HTR-8/SVneo (cell line): ENCODE measurements around the gene IGSF23.
"Not testable (repeated sequence)": the region's sequence is repeated elsewhere in the genome, so short reads cannot be mapped to it uniquely, and the experiment has no call there.

Source experiments
- DNase-seq: peaks from one replicate; pipeline ENCODE4 v3.0.0; 2011; ENCODE audit warnings: low spot score, mixed read lengths; ENCODE audit not compliant: insufficient read length
- FAIRE-seq: peaks from 2 replicates; lab custom pipeline; 2011; peaks lifted over from hg19 to GRCh38; lab: Jason Lieb, UNC

The IGSF23 gene

DNA sequence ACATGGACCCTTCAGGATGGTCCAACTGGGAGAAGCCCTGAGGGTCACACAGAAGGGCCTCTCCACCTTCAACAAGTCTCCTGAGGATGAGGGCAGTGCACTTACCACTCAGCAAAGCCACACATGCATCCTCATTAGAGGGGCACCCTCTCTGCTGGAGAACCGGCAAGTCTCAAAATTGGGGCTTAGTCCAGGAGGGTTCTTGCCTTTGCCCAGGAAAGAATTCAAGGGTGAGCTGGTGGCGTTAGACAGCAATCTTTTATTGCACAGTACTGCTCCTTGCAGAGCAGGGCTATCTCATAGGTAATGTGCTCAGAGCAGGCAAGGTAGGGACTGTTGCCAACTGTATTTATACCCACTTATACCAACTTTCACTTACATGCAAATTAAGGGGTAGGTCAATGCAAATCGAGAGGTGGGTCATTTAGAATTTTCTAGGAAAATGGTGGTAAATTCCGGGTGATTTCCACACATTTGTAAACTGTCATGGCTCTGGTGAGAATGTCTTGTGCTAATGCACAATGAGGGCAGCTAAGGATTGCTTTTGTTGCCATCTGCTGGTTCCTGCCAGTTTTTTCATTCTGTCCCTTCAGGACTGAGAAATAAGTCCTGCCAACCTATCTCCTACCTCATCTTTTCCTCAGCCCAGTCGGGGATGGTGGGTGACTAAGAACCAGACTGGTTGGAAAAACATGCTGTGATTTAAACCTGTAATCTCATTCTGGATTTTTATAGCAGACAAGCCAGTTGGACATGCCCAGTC lies 27.8 kb upstream of the IGSF23 start:
- FAIRE-seq (no peak), DNase-seq (no peak)

DNA sequence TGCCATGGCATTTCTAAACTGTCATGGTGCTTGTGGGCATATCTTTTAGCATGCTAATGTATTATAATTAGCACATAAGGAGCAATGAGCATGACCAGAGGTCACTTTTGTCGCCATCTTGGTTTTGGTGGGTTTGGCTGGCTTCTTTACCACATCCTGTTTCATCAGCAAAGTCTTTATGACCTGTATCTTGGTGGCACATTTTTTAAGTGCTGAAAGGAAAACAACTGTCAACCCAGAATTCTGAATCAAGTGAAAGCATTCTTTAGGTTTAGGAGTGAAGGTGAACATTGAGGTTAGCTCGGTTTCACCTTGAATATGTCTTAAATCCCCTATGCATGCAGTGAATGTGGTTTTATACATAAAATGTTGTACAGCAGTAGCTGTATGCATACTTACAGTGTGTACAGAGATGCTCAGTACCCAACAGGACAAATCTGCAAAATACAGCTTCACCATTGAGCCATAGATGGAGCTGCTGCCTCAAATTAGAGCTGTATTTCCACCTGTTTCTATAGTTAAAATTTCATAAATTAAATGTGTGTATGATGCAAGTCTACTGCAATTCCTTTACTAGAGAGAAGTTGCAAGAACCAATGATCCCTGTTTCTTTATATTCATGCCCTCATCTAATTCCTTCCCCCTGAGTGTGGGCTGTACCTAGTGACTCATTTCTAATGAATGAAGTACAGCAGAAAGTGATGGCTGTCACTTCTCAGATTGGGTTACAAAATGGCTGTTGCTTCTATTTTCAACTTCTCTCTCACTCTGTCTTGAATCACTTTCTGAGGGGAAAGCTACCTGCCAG lies 25.2 kb upstream of the IGSF23 start:
- DNase-seq (peak; percentile 65), FAIRE-seq (peak; percentile 31)

DNA sequence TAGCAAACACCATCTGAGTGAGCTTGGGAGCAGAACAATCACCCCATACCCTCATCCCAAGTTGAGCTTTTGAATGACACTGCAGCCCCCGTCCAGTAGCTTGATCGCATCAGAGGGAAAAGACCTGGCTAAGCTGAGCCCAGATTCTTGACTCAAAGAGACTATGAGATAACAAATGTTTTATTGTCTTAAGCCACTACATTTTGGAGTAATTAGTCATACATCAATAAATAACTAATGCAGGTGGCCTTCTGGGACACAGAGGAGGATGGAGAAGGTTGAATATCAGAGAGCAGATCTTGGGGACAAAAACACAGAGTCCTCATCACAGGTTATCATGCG lies 24.6 kb upstream of the IGSF23 start:
- FAIRE-seq = no peak
- no peak for DNase-seq

DNA sequence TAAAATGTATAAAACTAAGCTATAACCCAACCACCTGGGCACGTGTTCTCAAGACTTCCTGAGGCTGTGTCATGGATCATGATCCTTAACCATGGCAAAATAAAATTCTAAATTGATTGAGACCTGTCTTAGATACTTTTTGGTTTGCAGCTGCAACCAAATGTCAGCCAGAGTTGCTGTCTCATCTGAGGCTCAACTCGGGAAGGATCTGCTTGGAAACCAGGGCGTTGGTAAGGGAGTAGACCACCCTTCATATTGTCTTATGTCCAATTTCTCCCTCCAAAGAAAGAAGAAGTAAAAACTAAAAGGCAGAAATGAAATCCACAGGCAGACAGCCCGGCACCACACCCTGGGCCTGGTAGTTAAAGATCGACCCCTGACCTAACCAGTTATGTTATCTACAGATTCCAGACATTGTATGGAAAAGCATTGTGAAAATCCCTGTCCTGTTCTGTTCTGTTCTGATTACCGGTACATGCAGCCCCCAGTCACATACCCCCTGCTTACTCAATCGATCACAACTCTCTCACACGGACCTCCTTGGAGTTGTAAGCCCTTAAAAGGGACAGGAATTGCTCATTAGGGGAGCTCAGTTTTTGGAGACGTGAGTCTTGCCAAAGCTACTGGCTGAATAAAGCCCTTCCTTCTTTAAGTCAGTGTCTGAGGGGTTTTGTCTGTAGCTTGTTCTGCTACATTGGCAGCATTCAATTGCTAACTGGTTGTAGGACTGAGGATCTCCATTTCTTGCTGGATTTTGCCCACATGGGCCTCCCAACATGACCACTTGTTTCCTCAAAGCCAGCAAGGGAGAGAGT lies 22.9 kb upstream of the IGSF23 start:
- FAIRE-seq (no peak), DNase-seq (no peak)

DNA sequence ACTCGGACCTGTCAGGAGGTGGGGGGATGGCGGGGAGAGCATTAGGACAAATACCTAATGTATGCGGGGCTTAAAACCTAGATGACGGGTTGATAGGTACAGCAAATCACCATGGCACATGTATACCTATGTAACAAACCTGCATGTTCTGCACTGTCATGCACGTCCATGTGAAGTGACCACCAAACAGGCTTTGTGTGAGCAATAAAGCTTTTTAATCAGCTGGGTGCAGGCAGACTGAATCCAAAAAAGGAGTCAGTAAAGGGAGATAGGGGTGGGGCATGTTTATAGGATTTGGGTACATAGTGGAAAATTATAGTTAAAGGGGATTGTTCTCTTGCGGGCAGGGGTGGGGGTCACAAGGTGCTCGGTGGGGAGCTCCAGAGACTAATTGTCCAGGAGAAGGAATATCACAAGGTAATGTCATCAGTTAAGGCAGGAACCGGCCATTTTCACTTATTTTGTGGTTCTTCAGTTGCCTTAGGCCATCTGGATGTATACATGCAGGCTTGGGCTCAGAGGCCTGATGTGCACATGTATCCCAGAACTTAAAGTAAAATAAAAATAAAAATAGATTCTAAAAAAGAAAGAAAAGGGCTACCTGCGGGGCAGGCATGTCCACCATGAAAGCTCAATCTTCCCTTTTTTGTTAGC lies 21.9 kb upstream of the IGSF23 start:
- FAIRE-seq, DNase-seq: not testable (repeated sequence)

DNA sequence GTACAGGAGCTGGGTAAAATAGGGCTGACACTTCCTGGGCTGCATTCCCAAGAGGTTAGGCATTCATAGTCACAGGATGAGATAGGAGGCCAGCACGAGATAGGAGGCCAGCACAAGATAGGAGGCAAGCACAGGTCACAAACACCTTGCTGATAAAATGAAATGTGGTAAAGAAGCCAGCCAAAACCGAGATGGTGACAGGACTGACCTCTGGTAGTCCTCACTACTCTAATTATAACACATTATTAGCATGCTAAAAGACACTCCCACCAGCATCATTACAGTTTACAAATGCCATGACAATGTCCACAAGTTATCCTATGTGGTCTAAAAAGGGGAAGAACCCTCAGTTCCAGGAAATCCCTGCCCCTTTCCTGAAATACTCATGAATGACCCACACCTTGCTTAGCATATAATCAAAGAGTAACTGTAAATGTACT lies 20.9 kb upstream of the IGSF23 start:
- no peak for FAIRE-seq
- DNase-seq = no peak

DNA sequence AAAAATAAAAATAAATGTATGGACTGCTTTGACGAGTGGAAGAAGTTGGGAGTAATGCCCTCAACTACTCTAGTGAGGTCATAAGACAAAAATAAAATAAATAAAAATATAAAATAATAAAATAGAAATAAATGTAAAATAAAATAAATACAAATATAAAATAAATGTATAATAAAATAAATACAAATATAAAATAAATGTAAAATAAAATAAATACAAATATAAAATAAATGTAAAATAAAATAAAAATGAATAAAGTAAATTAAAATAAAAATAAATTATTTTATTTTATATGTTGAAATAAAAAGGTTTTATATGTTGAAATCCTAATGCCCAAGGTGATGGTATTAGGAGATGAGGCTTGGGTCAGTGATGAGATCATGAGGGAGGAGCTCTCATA lies 20.1 kb upstream of the IGSF23 start:
- FAIRE-seq = no peak
- no peak for DNase-seq

DNA sequence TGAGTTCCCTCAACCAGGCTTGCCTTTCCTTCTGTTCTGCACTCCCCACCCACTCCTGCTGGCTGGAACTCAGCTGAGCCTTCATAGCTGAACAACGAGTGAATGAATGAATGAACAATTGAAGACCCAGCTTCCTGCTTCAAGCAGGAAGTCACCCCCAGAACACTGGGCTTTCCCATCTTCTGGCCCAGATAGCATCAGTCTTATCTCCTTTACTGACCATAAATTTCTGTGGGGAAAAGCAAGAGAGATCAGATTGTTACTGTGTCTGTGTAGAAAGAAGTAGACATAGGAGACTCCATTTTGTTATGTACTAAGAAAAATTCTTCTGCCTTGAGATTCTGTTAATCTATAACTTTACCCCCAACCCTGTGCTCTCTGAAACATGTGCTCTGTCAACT lies 19.5 kb upstream of the IGSF23 start:
- DNase-seq, FAIRE-seq: not testable (repeated sequence)

DNA sequence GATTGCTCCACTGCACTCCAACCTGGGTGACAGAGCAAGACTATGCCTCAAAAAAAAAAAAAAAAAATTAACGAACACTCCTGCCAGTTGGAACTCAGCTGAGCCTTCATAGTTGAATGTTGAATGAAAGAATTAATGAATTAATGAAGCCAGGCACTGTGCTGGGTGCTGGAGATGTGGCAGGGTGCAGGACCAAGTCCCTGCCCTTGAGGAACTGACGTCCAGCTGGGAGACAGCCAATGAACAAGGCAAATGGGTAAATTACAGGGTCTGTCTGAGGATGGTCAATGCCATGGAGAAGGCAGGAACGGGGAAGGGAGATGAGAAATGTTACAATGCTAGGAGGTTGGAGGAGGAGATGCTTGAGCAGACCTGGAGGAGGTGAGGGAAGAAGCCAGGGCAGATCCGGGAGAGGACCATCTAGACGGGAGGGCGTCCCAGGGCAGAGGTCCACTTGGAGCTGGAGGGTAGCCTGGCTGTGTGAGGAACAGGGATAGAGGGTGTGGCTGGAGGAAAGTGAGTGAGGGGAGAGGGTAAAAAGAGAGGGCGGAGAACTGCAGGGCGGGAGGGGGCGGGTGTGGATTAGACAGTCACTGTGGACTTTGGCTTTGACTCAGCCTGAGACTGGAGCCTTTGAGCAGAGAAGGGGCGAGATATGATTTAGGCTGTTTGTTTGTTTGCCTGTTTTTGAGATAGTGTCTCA lies 16.8 kb upstream of the IGSF23 start:
- FAIRE-seq (no peak), DNase-seq (no peak)

DNA sequence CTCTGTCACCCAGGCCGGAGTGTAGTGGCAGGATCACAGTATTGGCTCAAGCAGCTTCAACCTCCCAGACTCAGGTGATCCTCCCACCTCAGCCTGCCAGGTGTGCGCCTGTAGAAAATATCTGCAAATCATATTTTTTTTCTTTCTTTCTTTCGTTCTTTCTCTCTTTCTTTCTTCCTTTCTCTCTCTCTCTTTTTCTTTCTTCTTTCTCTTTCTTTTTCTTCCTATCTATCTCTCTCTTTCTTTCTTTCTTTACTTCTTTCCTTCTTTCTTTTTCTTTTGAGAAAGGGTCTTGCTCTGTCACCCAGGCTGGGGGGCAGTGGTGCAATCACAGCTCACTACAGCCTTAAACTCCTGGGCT lies 16.3 kb upstream of the IGSF23 start:
- DNase-seq (no peak), FAIRE-seq (no peak)

DNA sequence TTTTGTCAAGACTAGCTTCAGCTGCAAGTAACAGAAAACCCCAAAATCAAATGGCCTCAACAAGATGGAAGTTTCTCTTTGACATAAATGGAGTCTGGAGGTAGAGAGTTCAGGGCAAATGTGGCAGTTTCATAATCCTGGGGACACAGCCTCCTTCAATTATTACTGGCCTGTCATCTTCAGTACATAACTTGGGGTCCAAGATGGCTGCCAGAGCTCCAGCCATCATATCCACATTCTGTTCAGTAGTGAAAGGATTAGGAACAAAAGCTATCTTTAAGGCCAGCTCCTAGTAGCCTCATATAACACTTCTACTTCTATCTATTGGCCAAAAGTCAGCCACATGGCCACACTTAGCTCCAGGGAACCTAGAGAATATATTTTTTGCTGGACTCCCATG lies 15.0 kb upstream of the IGSF23 start:
- FAIRE-seq = no peak
- no peak for DNase-seq

DNA sequence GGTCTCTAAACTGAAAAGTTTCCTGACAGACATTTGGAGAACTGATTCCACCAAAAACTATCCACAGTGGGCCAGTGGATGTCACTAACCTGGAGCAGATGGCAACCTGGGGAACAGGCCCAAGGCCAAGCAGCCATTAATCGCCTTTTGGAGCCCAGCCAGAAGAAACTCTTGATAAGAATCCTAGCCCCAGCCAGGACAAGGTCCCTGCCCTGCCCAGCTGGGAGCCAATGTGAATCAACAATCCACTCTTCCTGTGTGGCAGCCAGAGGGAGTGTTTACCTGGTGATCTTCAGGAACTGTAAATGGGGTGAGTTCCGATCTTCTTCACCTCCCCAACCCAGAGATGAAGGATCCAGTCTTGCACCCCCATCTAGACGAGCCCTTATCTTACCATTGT lies 14.5 kb upstream of the IGSF23 start:
- FAIRE-seq = no peak
- DNase-seq = no peak

DNA sequence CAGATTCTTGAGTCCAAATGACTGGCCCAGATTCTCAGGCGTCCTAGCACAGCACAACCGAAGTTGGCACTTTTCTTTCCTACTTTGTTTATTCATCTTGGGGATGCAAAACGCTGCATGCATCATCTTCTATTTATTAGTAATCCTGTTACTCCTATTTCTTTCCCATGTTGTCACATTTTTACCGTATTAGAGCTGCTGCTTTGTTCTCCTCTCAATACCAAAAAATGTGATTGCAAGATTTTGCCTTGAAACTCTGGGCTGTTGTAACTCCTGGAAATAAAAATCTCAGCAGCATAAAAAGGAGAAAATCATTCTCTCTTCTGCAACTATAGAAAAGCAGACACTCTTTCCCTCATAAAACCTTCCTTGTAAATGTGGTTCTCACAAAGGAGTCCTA lies 12.9 kb upstream of the IGSF23 start:
- DNase-seq = no peak
- FAIRE-seq = no peak

DNA sequence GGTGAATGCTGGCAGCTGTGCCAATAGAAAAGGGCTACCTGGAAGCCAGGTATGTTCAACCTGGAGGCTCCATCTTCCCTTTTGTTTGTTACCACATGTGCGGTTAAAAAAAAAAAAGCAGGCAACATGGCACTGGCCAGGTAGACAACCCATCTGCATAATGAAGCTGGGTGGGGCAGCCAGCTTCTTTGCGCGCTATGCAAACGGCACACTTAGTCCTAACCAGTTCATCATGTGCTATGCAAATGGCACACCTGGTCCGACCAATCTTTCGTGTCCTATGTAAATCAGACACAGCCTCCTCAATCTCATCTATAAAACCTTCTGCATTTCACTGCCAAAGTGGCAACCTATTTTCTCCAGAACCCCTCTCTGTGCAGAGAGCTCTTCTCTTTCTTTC lies 11.3 kb upstream of the IGSF23 start:
- DNase-seq = no peak
- no peak for FAIRE-seq

DNA sequence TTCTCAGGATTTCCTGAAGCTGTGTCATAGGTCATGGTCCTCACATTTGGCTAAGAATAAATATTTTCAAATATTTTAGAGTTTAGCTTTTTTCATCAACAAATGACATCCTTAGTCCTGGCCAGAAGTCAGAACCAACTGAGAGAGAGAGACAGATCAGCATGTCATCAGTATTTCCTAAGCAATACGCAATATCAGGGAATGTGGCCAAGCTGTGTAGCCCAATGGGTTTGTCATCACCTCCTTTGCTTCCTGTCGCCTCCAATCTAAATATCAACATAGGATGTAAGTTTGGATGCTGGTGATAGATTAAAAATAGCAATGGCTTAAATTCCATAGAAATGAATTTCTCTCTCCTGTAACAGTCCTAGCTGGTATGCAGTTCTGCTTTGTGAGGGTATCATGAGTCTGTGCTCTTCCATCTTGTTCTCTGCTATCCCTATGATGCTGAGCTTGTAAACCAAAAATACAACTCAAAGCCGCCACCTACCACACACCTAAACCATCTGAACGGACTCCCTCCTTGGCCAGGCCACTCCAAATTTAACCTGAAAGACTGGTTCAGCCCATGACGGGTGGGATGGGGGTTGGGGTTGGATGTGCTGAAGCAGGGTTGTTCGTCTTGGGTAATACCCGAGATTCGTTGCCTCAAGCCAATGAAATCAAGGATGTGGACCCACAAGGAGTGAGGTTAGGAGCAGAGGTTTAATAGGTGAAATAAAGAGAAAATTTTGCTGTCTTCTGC lies 10.0 kb upstream of the IGSF23 start:
- FAIRE-seq = peak; percentile 23
- DNase-seq = no peak

DNA sequence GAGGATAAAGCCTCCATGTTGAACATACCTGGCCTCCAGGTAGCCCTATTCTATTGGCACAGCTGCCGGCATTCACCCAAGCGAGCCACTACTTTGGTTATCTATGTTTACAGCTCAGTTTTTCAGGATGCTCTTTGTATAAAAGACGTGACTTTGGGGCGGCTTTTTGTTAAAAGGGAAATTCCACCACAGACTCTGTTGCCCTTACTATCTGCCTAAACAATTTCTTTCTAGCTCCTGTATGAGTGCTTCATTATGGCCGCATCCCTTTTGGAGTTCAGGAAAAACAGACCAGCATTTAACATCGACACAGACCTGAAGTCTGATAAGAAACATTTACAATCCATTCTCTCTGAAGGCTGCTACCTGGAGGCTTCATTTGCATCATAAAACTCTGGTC lies 9.1 kb upstream of the IGSF23 start:
- FAIRE-seq (no peak), DNase-seq (no peak)

DNA sequence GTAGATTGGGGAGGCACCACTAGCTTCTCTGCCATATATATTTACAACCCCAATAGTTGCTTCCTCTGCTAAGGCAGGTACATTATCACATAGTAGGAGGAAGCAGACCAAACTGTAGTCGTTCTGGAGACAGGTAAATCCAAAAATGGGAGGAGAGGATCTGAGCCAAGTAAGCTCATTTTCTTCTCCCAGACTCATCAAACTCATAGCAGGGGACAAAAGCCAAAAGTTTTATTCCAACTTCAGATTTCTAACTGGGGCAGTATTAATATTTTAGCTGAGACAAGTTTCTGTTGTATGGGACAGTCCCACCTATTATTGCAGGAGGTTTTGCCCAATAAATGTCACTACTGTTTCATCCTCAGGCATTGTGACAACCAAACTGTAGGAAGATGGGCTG lies 7.8 kb upstream of the IGSF23 start:
- no peak for FAIRE-seq
- no peak for DNase-seq

DNA sequence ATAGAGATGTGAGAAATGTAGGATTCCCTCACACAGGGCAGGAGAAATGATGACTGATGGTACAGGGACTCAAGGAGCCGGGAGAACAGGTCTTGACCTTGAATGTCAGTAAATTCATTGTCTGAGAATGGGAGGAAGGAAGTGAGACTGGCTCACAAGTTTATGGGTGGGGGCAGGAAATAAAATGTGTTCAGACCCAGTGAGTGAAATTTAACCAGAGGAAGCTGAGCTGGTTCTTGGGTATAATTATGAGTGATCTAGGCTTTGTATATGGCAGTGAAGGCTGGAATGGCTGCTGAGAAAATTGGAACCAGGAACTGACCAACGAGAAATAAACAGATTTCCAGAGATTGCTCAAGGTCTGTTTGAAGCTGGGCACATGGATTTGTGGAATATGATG lies 6.3 kb upstream of the IGSF23 start:
- FAIRE-seq = no peak
- no peak for DNase-seq

DNA sequence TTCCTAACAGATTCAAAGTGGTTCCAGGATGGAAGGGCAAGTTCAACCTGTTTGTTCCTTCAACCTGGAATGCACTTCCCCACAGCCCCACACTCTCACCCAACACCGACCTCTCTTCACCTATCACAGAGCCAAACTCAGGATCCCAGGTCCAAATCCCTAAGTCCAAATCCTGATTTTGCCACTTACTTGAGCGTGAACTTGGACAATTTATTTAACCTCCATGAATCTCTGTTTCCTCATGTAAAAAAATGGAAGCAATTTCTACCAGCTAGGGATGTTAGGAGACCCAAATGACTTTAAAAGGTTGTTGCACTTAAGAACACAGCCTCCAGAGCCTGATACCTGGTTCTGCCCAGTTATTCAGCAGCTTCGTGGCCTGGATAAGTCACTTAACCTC lies 5.4 kb upstream of the IGSF23 start:
- no peak for DNase-seq

More for the DNA sequence above, 5.4 kb upstream of the IGSF23 start:
- no peak for FAIRE-seq
